OCI-LY3 (cell line): ENCODE results near the gene GCNT4.

Source experiments
- H2AFZ ChIP-seq: fragments of 200-600, 300-600 bp; shearing (Covaris generic); 2 replicates; pipeline ENCODE4 v1.6.0; 2014; ENCODE audit warnings: antibody characterized with exemption, low read depth, low read length
- H3K27ac ChIP-seq: fragments of 200-600, 300-600 bp; sonication (generic); 2 replicates; pipeline ENCODE4 v1.5.1; 2014; ENCODE audit warnings: mild to moderate bottlenecking, low read length, moderate library complexity, mixed read lengths
- H3K27me3 ChIP-seq: fragments of 200-600, 300-600 bp; sonication (generic); 2 replicates; pipeline ENCODE4 v1.6.1; 2014; ENCODE audit warnings: low read depth, low read length, mixed read lengths
- H3K36me3 ChIP-seq: fragments of 200-600, 300-600 bp; sonication (generic); replicated peaks from 2 replicates; pipeline ENCODE3; 2014; ENCODE audit warnings: low read depth, low read length, mixed read lengths
- H3K4me1 ChIP-seq: fragments of 300-600, 200-600 bp; sonication (generic); 2 replicates; pipeline ENCODE4 v1.6.1; 2014; ENCODE audit warnings: low read length, mixed read lengths
- H3K4me2 ChIP-seq: fragments of 200-600, 300-600 bp; sonication (generic); 2 replicates; pipeline ENCODE4 v1.6.1; 2014; ENCODE audit warnings: low read length, mixed read lengths
- H3K4me3 ChIP-seq: fragments of 300-600, 200-600 bp; sonication (generic); 2 replicates; pipeline ENCODE4 v1.5.1; 2014; ENCODE audit warnings: antibody characterized with exemption, mild to moderate bottlenecking, low read length, moderate library complexity
- H3K79me2 ChIP-seq: fragments of 300-600, 200-600 bp; shearing (Covaris generic); 2 replicates; pipeline ENCODE4 v1.6.1; 2014; ENCODE audit warnings: mild to moderate bottlenecking, low read length, mixed read lengths
- H3K9ac ChIP-seq: fragments of 300-600, 200-600 bp; shearing (Covaris generic); 2 replicates; pipeline ENCODE4 v1.6.0; 2014; ENCODE audit warnings: mild to moderate bottlenecking, low read length, moderate library complexity
- H3K9me3 ChIP-seq: fragments of 200-600, 300-600 bp; shearing (Covaris generic); 2 replicates; pipeline ENCODE4 v1.6.1; 2014; ENCODE audit warnings: low read length, mixed read lengths; ENCODE audit not compliant: insufficient read depth
- H4K20me1 ChIP-seq: fragments of 200-600, 300-600 bp; sonication (generic); 2 replicates; pipeline ENCODE4 v1.6.1; 2016; ENCODE audit warnings: low read length, mixed read lengths; ENCODE audit not compliant: insufficient read depth
- CTCF ChIP-seq: fragments of 200-600, 300-600 bp; sonication (generic); IDR thresholded peaks from 2 replicates; pipeline ENCODE4 v1.5.1; 2014; ENCODE audit warnings: antibody characterized with exemption, low read length, low read depth
- EZH2phosphoT487 ChIP-seq: fragments of 200-600 bp; shearing (Covaris generic); IDR thresholded peaks from 2 replicates; pipeline ENCODE4 v1.6.1; 2018; ENCODE audit warnings: antibody characterized with exemption, mixed run types, low read depth

GCNT4 gene

GRCh38 chr5:75072061-75072460 lies 19.7 kb upstream of the GCNT4 start:
- H3K27me3 ChIP-seq = no peaks in the 10 kb centered on the region
- H3K4me1 ChIP-seq = no peaks in the 10 kb centered on the region
- H3K4me2 ChIP-seq = no peak overlapping the region
- H2AFZ ChIP-seq = no peak overlapping the region
- no peaks in the 10 kb centered on the region for H3K79me2 ChIP-seq
- no peaks in the 10 kb centered on the region for H3K36me3 ChIP-seq
- no peaks in the 10 kb centered on the region for H4K20me1 ChIP-seq
- no peak overlapping the region for H3K9ac ChIP-seq
- H3K9me3 ChIP-seq = no peaks in the 10 kb centered on the region
- no peak for TF ChIP-seq EZH2phosphoT487
- no peak for TF ChIP-seq CTCF
- no peak overlapping the region for H3K4me3 ChIP-seq
- no peak overlapping the region for H3K27ac ChIP-seq

- Histone ChIP-seq H3K79me2 (no peaks in the 10 kb centered on the region), H3K36me3 (no peaks in the 10 kb centered on the region), H3K9ac (no peak overlapping the region), H3K4me3 (no peak overlapping the region), H2AFZ (no peak overlapping the region), H3K27ac (no peak overlapping the region), H3K4me1 (no peaks in the 10 kb centered on the region), H4K20me1 (no peaks in the 10 kb centered on the region), H3K27me3 (no peaks in the 10 kb centered on the region), H3K4me2 (no peak overlapping the region), H3K9me3 (no peaks in the 10 kb centered on the region)
- TF ChIP-seq CTCF = no peak
- TF ChIP-seq EZH2phosphoT487 = no peak
These were observed 18.7 kb upstream of the GCNT4 start for GRCh38 chr5:75071100-75071499.

DNA sequence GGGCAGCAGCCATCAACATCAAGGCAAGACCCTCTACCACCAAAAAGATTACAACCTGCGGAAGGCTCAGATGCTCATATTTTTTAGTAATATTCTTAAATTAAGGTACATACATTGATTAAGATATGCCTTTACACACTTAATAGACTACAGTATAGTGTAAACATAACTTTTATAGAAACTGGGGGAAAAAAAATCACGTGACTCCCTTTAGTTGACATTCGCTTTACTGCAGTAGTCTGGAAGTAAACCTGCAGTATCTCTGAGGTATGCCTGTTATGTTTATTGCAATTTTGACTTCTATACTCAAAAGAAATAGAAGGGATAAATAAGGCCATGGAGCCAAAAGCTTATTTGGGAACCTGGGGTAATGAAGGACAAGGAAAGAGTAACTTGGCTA lies 15.1 kb upstream of the GCNT4 start:
- Histone ChIP-seq H4K20me1 (no peaks in the 10 kb centered on the region), H3K4me3 (no peak overlapping the region), H3K9ac (no peak overlapping the region), H3K9me3 (no peaks in the 10 kb centered on the region), H3K36me3 (no peaks in the 10 kb centered on the region), H3K79me2 (no peaks in the 10 kb centered on the region), H3K27ac (no peak overlapping the region), H3K4me2 (no peak overlapping the region), H2AFZ (no peak overlapping the region), H3K4me1 (peaks cover 13% of the 10 kb centered on the region; the same call in 1 of the 2 replicates), H3K27me3 (no peaks in the 10 kb centered on the region)
- TF ChIP-seq CTCF = no peak

DNA sequence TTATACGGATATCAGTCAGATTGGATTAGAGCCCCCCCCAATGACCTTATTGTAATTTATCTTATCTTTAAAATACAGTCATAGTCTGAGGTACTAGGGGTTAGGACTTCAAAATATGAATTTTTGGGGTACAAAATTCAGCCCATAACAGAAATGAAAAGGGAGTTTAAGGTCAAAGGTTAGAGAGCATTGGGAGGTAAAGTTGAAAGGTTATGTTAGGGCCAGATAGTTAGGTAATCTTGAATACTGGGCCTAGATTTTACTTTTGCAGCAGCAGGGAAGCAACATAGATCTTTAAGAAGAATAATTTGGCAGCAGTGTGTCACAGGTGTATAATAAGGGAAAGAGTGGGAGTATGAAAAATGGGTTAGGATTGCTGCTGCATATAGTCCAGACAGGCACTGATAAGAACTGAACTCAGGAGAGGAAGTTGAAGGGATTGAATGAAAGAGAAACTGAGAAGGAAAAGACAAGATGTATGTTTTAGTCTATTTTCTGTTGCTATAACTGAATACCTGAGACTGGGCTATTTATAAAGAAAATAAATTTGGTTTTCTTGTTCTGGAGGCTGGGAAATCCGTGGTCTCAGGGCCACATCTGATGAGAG lies 10.7 kb upstream of the GCNT4 start:
- no peak overlapping the region for H3K4me2 ChIP-seq
- H3K27me3 ChIP-seq = no peaks in the 10 kb centered on the region
- no peaks in the 10 kb centered on the region for H3K9me3 ChIP-seq
- no peaks in the 10 kb centered on the region for H4K20me1 ChIP-seq
- no peak overlapping the region for H2AFZ ChIP-seq
- H3K4me3 ChIP-seq = no peak overlapping the region
- no peaks in the 10 kb centered on the region for H3K79me2 ChIP-seq
- H3K4me1 ChIP-seq = peaks cover 13% of the 10 kb centered on the region; the same call in 1 of the 2 replicates
- TF ChIP-seq CTCF = no peak
- TF ChIP-seq EZH2phosphoT487 = no peak
- no peak overlapping the region for H3K27ac ChIP-seq
- H3K36me3 ChIP-seq = no peaks in the 10 kb centered on the region
- H3K9ac ChIP-seq = no peak overlapping the region
